GM19455 (cell line): Measurements from ENCODE around the gene NRAP.

Experiments
- ATAC-seq: cut with Tn5 transposase; IDR thresholded peaks from one replicate; pipeline ENCODE4 v1.9.1; 2021; ENCODE audit not compliant: unreplicated experiment

The NRAP gene

GRCh38 chr10:113643183-113643582 is 20.7 kb downstream of the NRAP start:
- ATAC-seq, result no peak

GRCh38 chr10:113641702-113642101 is 22.1 kb downstream of the NRAP start:
- no peak for ATAC-seq

- no peak for ATAC-seq
Measured at GRCh38 chr10:113639966-113640365, 23.9 kb downstream of the NRAP start.

DNA sequence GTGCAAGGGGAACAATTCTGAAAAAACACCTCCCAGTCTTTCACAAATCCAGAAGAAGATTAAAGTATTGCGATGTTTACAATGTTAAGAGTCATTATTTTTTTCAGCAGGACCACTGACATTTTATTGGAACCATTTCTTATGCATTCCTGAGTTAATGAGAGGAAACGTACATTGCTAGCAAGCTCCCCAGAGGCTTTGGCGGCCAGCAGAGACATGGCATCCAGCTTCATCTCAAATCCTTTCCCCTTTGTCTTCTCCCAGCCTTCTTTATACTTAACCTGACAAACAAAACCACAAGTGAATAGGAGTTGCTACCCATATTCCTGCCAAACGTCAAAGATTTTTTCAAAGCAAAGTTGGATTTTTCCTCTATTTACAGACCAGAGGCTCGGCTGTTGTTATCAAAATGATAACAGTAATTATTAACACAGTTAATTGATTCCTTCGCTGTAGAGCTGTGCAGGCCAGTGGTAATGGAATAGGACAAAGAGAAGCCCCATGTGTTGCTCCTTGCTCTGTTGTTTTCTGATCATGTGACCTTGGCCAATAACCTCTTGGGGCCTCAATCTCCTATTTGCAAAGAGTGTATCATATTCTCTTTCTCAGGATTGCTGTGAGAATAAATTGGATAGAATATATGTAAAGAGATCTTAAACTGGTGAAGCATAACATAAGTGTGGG is 32.0 kb downstream of the NRAP start:
- ATAC-seq, result no peak

- ATAC-seq, result no peak
Measured at GRCh38 chr10:113630929-113631533, 32.8 kb downstream of the NRAP start.

DNA sequence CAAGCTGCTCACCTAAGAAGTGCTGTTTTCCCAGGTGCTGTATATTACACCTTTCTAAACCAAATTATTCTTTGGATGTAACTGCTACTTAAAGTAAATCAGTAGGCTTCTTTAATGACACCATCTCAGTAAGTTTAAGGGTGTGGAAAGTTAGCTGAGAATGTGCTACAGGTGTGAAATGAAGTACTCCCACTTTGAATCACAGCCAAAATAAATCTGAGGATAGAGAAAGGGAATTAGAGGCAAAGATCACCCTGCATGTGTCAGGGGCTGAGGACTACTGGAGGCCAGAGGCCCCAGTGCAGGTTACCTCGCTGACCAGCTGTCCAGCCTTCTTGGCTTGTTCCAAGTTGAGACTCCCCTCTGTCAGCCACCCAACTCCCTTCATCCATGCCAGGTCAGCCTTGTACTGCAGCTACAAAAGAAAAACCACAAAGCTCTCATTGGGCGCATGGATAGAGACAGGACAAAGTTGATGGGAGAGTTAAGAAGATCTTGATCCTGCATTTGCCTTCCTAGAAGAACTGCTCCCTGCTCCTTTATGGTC is 35.2 kb downstream of the NRAP start:
- no peak for ATAC-seq

- ATAC-seq, result no peak
Measured at GRCh38 chr10:113627836-113628235, 36.0 kb downstream of the NRAP start.

- no peak for ATAC-seq
Measured at GRCh38 chr10:113626809-113627355, 37.0 kb downstream of the NRAP start.

DNA sequence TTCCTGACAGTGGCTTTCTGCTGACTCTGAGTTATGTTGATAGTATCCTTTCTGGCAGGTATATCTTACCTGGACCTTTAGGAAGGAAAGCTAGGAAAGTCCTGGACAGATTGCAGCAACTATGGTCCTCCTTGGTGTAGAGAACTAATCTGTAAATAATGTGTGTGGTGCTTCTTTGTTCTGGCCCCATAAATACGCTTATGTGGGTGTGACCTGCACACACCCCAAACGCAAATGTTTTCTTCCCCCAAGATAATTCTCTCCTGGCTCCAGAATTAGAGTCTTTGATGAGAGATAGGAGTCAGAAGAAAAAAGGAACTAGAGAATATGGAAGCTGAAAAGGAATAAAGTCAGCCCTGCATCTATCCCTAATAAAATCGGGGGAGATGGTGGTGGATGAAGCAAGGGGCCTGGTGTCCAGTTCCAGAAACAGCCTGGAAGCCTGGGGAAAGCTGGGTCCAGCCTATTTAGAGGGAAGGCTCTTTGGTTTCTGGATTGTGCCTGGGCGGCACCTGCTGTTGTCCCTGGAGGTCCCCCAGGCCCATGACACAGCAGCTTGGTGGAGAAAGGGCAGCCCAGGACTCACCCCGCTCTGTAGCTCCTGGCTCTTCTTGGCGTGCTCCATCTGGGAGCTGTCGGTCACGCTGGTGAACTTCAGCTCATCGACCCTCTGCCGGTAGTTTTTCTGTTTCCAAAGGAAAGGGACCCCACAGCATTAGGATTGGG is 38.2 kb downstream of the NRAP start:
- no peak for ATAC-seq

- ATAC-seq, result no peak
Measured at GRCh38 chr10:113622831-113623230, 41.0 kb downstream of the NRAP start.

DNA sequence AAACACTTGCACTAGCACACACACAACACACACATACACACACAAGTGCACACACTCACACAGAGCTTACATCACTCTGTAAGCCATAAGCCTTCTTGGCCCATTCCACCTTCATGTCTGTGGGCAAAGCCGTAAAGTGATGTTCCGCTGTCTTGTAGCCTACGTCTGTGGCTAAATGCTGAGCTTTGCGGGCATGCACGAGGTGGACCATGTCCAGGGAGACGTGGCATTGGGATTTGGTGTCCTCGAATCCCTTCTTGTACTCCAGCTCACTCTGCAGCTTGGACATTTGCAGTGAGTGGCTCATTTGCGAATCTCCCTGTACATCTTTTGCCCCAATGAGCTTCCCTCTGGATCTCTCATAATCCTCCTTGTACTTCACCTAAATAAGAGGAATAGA is 42.0 kb downstream of the NRAP start:
- no peak for ATAC-seq

DNA sequence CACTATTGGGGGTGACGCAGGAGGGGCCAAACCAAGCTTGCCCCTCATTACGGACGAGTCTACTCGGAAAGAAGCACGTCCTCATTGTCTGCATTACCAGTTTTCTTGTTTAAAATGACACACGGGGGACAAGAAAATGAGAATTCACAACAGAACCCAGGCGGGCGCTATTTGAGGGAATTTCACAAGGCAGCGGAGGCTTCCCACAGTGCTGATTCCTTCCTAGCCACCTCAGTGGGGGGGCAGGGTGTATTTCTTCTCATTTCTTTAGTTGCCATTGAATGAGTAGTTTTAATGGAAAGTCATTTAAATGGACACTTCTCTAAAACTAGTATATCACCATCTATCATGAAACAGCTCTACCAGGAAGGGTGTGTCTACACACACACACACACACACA is 42.9 kb downstream of the NRAP start:
- no peak for ATAC-seq

GRCh38 chr10:113620511-113620910 is 43.3 kb downstream of the NRAP start:
- no peak for ATAC-seq

GRCh38 chr10:113619401-113619800 is 44.4 kb downstream of the NRAP start:
- ATAC-seq, result no peak

DNA sequence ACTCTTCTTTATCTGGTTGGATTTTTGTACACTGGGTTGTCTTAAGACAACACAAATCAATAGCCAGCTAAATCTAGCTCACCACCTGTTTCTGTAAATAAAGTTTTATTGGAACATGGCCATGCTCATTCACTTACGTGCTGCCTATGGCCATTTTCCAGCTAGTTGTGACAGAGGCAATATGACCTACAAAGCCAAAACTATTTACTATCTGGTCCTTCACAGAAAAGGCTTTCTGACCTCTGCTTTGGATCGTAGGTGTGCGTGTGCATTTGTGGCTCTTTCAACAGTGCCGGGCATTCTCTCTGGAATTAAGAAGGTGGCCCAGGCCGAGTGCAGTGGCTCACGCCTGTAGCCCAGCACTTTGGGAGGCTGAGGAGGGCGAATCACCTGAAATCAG is 45.5 kb downstream of the NRAP start:
- no peak for ATAC-seq

DNA sequence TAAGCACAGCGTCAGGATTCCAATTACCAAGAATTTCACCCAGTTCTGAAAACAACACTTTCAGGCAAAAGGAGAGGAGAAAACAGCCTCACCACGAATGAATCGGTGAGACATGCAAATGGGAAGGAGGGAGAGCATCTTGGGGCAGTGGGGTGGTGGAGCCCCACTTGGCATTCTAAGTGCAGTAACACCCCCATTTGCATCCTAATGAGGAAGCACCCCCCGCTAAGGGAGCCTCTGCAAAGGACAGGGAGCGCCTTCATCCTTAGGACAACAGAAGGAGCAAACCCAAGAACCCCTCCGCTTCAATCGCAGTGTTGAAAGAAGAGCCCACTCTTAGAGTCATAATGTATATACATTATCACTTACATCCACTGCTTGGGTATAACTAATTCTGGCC is 46.8 kb downstream of the NRAP start:
- ATAC-seq, result no peak

DNA sequence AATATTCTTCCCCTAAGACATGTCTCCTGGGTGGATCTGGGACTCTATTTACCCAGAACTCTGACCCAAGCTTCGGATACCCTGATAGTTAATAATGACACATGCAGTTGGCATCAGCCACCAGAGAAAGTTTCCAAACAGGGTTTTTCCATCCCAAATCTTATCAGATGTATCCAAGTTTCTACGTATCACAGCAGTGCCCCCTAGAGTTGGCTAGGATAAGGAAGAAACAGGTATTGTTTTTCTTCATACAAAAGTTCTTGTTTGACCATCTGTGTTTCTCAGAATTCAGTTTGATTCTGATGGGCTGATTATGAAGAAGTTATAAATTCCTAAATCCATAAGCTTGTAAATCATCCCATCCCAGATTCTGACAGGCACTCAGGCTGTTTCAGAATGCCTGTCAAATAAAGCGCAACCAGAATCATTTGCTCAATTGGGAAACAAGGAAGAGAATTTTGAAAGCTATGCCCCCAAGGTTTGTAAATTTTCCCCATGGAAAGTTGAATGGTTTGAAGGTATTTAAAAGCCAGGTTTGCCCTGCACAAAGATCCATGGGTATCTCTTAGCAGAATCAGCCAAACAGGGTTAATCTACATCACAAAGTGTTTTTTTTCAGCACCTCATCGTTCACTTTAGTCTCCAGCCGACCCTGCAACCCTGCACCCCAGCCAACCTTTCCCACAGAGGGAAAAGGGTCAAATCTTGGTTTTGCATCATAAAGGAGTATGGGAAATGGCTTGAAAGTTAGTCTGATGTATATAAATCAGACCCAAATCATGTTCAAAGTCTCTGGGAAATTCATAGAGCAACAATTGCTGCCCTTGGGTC is 47.4 kb downstream of the NRAP start:
- ATAC-seq, result no peak

DNA sequence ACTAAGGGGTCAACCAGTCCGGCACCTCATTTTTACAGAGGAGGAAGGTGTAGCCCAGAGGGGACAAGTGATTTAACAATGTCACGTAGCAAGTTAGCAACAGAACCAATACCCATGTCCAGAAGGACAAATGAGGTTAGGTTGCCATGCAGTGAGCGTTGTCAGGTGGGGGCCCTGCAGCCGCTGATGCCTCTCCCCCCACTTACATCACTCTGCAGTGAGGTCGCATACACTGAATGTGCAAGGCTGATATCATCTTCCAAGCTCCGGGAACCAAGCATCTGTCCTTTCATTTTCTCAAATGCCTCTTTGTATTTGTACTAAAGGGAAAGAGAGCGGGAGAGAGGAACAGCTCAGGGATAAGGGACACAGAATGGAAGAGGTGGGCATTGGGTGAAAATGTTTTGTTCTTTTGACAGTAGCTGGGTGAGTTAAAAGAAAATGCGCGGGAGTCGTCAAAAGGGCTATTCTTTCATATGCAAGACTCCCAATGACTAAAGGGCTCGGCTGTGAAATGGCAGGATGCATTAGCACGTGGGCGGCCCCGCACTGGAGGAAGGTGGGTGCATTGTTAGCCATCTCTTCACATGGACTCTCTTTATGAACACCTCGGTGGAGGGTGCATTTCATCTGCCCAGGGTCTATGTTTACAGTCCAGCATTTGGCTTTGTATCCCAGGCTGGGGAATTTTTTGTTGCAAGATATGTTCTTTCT is 49.7 kb downstream of the NRAP start:
- ATAC-seq, result no peak

DNA sequence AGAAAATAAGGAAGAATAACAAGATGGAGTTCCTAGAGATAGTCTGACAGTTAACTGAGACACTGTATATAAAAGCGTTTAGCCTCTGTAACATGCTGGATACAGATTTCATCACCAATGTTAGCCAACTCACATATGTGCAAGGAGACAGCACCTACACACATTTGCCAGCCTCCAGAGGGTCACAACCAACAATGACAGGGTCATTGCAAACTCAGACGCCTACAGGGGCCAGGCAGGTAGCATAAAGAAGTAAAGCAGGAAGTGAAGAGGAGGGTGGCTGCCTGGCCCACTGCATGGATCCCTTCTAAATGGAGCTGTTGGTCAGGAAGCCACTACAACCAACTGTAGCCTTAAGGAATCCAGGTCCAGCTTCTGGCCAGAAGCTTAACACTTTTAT is 50.4 kb downstream of the NRAP start:
- no peak for ATAC-seq

- ATAC-seq, result no peak
Measured at GRCh38 chr10:113612154-113612553, 51.7 kb downstream of the NRAP start.
